Neural crest cell (in vitro differentiated cells): ENCODE results near the gene TGFBR3L. TPM values are rescaled to one million over a fixed set of nuclear protein-coding genes. Genes with fewer than 3 reads are reported as not detected.
"Not testable (repeated sequence)": the region's sequence is repeated elsewhere in the genome, so short reads cannot be mapped to it uniquely, and the experiment has no call there.

ENCODE experiments used
- DNase-seq: peaks from one replicate; pipeline ENCODE4 v3.0.0; 2021; ENCODE audit warnings: low read depth, mixed read lengths, low spot score
- H3K27ac Mint-ChIP-seq: one replicate; pipeline ENCODE4 v1.8.0; 2021; ENCODE audit warnings: mild to moderate bottlenecking, mixed read lengths; ENCODE audit not compliant: unreplicated experiment
- H3K27me3 Mint-ChIP-seq: 2 replicates; pipeline ENCODE4 v1.8.0; 2021; ENCODE audit warnings: low read depth, mild to moderate bottlenecking, mixed read lengths
- H3K36me3 Mint-ChIP-seq: 2 replicates; pipeline ENCODE4 v1.8.0; 2021; ENCODE audit warnings: low read depth, mild to moderate bottlenecking, mixed read lengths
- H3K4me1 Mint-ChIP-seq: 2 replicates; pipeline ENCODE4 v1.8.0; 2021; ENCODE audit warnings: mixed read lengths
- H3K4me3 Mint-ChIP-seq: one replicate; pipeline ENCODE4 v1.8.0; 2021; ENCODE audit warnings: mild to moderate bottlenecking, mixed read lengths
- H3K9me3 Mint-ChIP-seq: 2 replicates; pipeline ENCODE4 v1.8.0; 2021; ENCODE audit warnings: mixed read lengths
- CTCF ChIP-seq: fragments of 200-600 bp; sonication (generic); conservative IDR thresholded peaks from 2 replicates; pipeline ENCODE4 v1.5.0; 2021; ENCODE audit warnings: antibody characterized with exemption, mild to moderate bottlenecking
- total RNA-seq: library from RNA; stranded (reverse); gene quantifications from 2 replicates; pipeline ENCODE4 v1.2.1, GENCODE V29; 2021

The TGFBR3L gene
- total RNA-seq, 1 donor from 2014 or later, result 0.44 TPM

- Mint-ChIP-seq H3K27ac (no peak overlapping the region), H3K4me1 (peaks cover 18% of the 10 kb centered on the region), H3K27me3 (peaks cover 65% of the 10 kb centered on the region), H3K36me3 (no peaks in the 10 kb centered on the region), H3K4me3 (peak overlapping the region; percentile 81), H3K9me3 (no peaks in the 10 kb centered on the region)
- no peak for TF ChIP-seq CTCF
- DNase-seq, result no peak
Observed at GRCh38 chr19:7915250-7916102, 846 bp downstream of the TGFBR3L start.

- no peak for DNase-seq
- no peak for TF ChIP-seq CTCF
- Mint-ChIP-seq H3K27ac (no peak overlapping the region), H3K9me3 (no peaks in the 10 kb centered on the region), H3K27me3 (peaks cover 66% of the 10 kb centered on the region), H3K4me1 (peaks cover 24% of the 10 kb centered on the region), H3K36me3 (no peaks in the 10 kb centered on the region), H3K4me3 (peak overlapping the region; percentile 81)
Observed at GRCh38 chr19:7916103-7916954, 1.7 kb downstream of the TGFBR3L start.

- peak overlapping the region; percentile 83 for H3K4me3 Mint-ChIP-seq
- H3K36me3 Mint-ChIP-seq, result no peaks in the 10 kb centered on the region
- DNase-seq, result no peak
- no peak overlapping the region for H3K27ac Mint-ChIP-seq
- H3K27me3 Mint-ChIP-seq, result peaks cover 64% of the 10 kb centered on the region
- H3K9me3 Mint-ChIP-seq, result no peaks in the 10 kb centered on the region
- TF ChIP-seq CTCF, result no peak
- H3K4me1 Mint-ChIP-seq, result peaks cover 24% of the 10 kb centered on the region
Observed at GRCh38 chr19:7916955-7917266, 2.3 kb downstream of the TGFBR3L start.

- peak; percentile 58 for DNase-seq
Observed at GRCh38 chr19:7917267-7918061, 2.8 kb downstream of the TGFBR3L start.

GRCh38 chr19:7918062-7918614, 3.5 kb downstream of the TGFBR3L start:
- not testable (repeated sequence) for H3K27ac Mint-ChIP-seq, H3K36me3 Mint-ChIP-seq, H3K9me3 Mint-ChIP-seq, DNase-seq
- peaks cover 24% of the 10 kb centered on the region for H3K4me1 Mint-ChIP-seq
- peak overlapping the region; percentile 86 for H3K4me3 Mint-ChIP-seq
- H3K27me3 Mint-ChIP-seq, result peaks cover 58% of the 10 kb centered on the region

More at GRCh38 chr19:7917267-7918061, 2.8 kb downstream of the TGFBR3L start:
- Mint-ChIP-seq H3K27ac (no peak overlapping the region), H3K9me3 (no peaks in the 10 kb centered on the region), H3K4me1 (peaks cover 24% of the 10 kb centered on the region), H3K4me3 (peak overlapping the region; percentile 86), H3K27me3 (peaks cover 62% of the 10 kb centered on the region), H3K36me3 (no peaks in the 10 kb centered on the region)
- peak; percentile 62 for TF ChIP-seq CTCF
